Stimulated activated CD8-positive, alpha-beta memory T cell treated with anti-CD3 and anti-CD28 coated beads, Interleukin-2, amount 100 ng/mL, for 48 hours (primary cell): Measurements from ENCODE around the gene RNU6-9.

Experiments used
- DNase-seq, 2 donors: peaks; one replicate each; pipeline ENCODE4 v3.0.0-alpha.2; 2020; ENCODE audit warnings: low read depth in 2 of 2

The RNU6-9 gene

DNA sequence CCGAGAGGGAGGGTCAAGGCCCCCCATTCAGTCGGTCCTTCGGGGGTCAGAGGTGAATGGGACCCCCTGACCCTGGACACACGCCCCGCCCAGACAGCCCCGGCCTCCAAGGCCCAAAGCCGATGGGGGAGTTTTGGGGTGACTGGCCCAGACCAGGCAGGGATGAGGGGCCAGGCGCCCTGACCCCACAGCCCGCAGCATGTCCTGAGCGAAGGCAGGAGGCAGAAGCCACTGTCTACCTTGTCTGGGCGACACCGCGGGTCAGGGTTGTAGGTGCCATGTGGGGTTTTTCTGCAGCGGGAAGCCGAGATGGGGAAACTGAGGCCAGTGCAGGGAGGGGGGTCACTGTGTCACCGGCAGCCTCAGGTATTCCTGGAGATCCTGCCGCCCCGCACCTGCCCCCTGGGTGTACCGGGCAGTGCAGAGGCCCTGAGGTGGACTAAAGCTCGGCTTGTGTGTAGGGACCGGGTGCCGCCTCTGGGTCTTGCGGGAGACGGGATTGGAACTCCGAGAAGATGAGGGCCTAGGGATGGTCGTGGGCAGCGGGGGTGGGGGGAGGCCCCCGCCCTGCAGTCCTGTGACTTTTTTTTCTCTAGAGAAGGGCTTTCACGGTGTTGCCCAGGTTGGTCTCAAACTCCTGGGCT lies 41.0 kb downstream of the RNU6-9 start:
- DNase-seq, result no peak

GRCh38 chr19:934865-935479 lies 41.7 kb downstream of the RNU6-9 start:
- no peak for DNase-seq

DNA sequence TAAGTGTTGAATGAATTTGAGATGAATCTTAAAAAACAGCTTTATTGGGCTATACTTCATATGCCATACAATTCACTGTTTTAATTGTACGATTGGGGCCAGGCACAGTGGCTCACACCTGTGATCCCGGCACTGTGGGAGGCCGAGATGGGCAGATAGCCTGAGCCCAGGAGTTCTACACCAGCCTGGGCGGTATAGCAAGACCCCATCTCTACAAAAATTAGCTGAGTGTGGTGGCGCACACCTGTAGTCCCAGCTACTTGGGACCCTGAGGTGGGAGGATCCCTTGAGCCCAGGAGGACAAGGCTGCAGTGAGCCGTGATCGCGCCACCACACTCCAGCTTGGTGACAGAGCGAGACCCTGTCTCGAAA lies 42.9 kb downstream of the RNU6-9 start:
- no peak for DNase-seq

- DNase-seq, result no peak
Measured at GRCh38 chr19:937259-937694, 44.0 kb downstream of the RNU6-9 start.

- DNase-seq, result no peak
Measured at GRCh38 chr19:938233-938923, 45.1 kb downstream of the RNU6-9 start.

- DNase-seq, result no peak
Measured at GRCh38 chr19:939439-939838, 46.2 kb downstream of the RNU6-9 start.

DNA sequence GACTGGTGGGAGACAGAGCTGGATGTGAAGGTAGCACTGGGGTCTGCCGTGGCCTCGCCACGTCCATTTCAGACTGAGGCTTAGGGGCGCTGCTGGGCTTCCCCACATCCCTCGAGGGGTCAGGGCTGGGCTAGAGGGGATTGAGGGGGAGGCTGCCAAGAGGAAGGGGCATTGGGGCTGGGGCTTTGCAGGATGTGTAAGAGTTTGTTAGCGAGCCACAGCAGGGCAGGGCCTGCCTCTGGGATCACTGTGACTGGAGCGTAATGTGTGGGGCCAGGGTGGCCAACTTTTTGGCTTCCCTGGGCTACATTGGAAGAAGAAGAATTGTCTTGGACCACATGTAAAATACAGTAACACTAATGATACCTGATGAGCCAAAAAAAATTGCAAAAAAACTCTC lies 46.6 kb downstream of the RNU6-9 start:
- DNase-seq, result no peak

DNA sequence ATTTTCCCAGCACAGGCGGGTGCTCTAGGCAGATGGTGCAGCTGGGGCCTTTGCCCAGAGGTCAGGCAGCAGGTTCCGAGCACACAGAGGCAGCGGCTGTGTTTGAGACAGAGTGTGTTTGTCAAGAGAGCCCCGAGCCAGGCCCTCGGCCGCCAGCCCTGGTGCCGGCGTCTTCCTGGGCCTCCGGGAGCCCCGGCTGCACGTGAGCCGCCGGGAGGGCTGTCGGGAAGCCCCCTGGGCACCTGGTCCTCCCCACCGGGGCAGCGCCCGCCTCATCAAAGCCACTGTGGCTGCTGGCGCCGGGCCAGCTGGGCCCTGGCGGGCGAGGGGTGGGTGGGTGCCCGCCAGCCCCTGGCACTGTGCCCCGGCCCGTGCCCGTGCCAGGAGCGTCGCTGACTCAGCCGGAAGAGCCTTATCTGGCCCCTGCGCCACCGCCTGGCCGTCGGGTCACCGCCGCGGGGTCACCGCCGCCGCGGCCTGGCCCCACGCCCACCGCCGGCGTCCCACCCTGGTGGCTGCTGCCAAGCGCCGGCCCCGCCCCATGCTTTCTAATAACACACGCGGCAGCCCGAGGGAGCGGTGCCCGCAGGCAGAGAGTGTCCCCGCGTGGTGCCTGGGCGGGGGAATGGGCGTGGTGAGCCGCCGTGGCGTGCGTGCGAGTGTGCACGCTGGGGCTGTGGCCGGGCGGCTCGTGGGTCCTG lies 47.5 kb downstream of the RNU6-9 start:
- DNase-seq, result no peak

DNA sequence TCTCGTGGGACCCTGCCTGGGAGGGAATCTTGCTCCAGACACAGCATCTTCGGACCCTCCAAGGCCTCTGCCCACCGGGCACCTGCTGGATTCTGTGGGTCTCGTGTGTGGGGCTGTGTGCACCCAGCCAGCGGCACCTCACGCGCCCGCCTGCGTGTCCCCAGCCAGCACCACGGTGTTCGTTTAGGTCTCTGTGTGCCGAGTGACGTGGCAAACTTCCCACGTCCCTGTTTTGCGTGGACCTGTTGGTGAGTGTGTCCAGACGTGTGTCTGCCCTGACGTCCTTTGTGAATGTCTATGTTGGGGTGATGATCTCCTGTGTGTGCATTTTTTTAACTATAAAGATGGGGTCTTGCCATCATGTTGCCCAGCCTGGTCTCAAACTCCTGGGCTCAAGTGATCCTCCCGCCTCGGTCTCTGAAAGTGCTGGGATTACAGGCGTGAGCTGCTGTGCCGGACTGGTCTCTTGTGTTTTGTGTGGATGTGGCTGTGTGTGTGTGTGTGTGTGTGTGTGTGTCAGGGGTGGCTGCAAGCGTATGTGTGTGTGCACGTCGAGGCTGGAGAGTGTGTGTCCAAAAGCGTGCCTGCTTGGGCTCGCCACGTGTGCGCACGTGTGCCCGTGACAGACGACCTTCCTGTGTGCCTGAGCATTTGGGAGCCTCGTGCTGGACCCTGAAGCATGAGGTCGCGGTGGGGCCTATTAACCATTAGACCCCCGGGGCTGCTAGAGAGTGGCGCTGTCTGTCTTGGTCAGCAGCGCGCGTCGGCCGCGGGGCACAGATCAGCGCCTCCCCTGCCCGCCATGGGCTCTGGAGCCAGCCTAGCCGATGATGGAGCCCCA lies 48.2 kb downstream of the RNU6-9 start:
- no peak for DNase-seq

DNA sequence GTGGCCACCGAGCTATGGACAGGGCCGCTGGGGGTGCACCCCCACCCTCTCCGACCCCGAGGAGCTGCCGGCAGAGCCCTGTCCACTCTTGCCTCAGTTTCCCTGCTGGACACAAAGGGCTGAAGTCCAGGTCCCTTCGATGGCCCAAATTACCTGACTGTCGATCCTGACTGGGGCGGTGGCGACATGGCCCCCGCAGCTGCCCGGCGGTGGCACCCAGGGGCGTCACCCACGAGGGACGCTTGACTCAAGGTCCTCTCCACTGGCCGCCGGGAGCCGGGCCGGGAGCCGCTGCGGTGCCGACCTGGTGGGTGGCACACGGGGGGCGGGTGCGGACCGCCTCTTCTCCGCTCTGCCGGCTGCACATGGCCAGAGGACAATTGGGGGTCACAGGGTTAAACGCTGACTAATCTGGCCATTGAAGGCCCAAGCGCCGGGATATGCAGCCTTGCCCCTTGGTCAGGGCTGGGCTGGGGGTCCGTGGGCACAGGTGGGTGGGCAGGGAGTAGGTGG lies 48.9 kb downstream of the RNU6-9 start:
- no peak for DNase-seq
